Endothelial cell of umbilical vein (primary cell): ENCODE data around the gene DNAAF5. TPM values are rescaled to one million over a fixed set of nuclear protein-coding genes. Genes with fewer than 3 reads are reported as not detected.
A peak's percentile ranks its signal among the peaks of the same experiment; 100 is the strongest.

Source experiments
- BruUV-seq: library from RNA; stranded (reverse); fragments of 400-500 nt; replicated peaks from 2 replicates; lab custom pipeline; 2021; lab: Mats Ljungman, UMichigan
- CTCF ChIA-PET: fragments of 300-600, 350-600 bp; sonication (Branson Sonifier 250); formaldehyde crosslinking; loops from one replicate; lab custom pipeline; 2021; ENCODE audit warnings: antibody characterized with exemption, inconsistent platforms; lab: Charles Lee
- POLR2A ChIA-PET: fragments of 300-600, 350-600 bp; sonication (Branson Sonifier 250); formaldehyde crosslinking; loops from one replicate; lab custom pipeline; 2021; ENCODE audit warnings: antibody characterized with exemption, inconsistent platforms; lab: Charles Lee
- DNase-seq: peaks from one replicate; pipeline ENCODE4 v3.0.0-alpha.2; 2011; ENCODE audit warnings: low read depth, low spot score
- FAIRE-seq: peaks from 2 replicates; lab custom pipeline; 2011; peaks lifted over from hg19 to GRCh38; lab: Jason Lieb, UNC
- H2AFZ ChIP-seq: 2 replicates; pipeline ENCODE4 v1.6.0; 2012; ENCODE audit warnings: low read depth, low read length, control low read depth, inconsistent platforms
- H3K27ac ChIP-seq: 2 replicates; pipeline ENCODE4 v1.5.1; 2011; ENCODE audit warnings: low read depth, mild to moderate bottlenecking, control low read depth, low read length, moderate library complexity; ENCODE audit not compliant: insufficient read depth
- H3K27me3 ChIP-seq, 2 experiments: 2 replicates each; pipeline versions ENCODE4 v1.6.0 to v1.6.1; 2011; ENCODE audit warnings: low read length in 2 of 2, mixed read lengths in 1 of 2; ENCODE audit not compliant: control insufficient read depth in 2 of 2, insufficient read depth in 2 of 2
- H3K36me3 ChIP-seq, 2 experiments: 2 replicates in 1 of 2; 3 replicates in 1 of 2; pipeline ENCODE4 v1.5.1; 2011; ENCODE audit warnings: low read length in 2 of 2, mild to moderate bottlenecking in 1 of 2, moderate library complexity in 1 of 2; ENCODE audit not compliant: control insufficient read depth in 2 of 2, insufficient read depth in 2 of 2; ENCODE audit errors: extremely low read depth in 1 of 2
- H3K4me1 ChIP-seq: 3 replicates; pipeline ENCODE4 v1.5.1; 2011; ENCODE audit warnings: mild to moderate bottlenecking, low read length; ENCODE audit not compliant: control insufficient read depth, insufficient read depth; ENCODE audit errors: extremely low read depth
- H3K4me2 ChIP-seq: 2 replicates; pipeline ENCODE4 v1.6.1; 2011; ENCODE audit warnings: low read length, control low read depth, mixed read lengths; ENCODE audit not compliant: insufficient read depth
- H3K4me3 ChIP-seq, 3 experiments: fragments of 200-600 bp in 1 of 3; sonication (generic), shearing (Covaris generic) in 1 of 3; replicated peaks in 1 of 3; 2 replicates each; pipeline ENCODE4 v1.5.1; 2011 to 2016; ENCODE audit warnings: control low read depth in 3 of 3, low read length in 3 of 3, mild to moderate bottlenecking in 2 of 3, inconsistent platforms in 1 of 3, low read depth in 1 of 3, moderate library complexity in 1 of 3; ENCODE audit not compliant: insufficient read depth in 1 of 3
- H3K79me2 ChIP-seq: 2 replicates; pipeline ENCODE4 v1.6.0; 2012; ENCODE audit warnings: low read length, inconsistent platforms; ENCODE audit not compliant: control insufficient read depth, insufficient read depth
- H3K9ac ChIP-seq: replicated peaks from 2 replicates; pipeline ENCODE3; 2011; ENCODE audit warnings: low read length, control low read depth; ENCODE audit not compliant: insufficient read depth; ENCODE audit errors: extremely low read depth
- H3K9me1 ChIP-seq: replicated peaks from 3 replicates; pipeline ENCODE4 v1.6.0; 2011; ENCODE audit warnings: mild to moderate bottlenecking, low read length; ENCODE audit not compliant: control insufficient read depth, insufficient read depth; ENCODE audit errors: extremely low read depth
- H3K9me3 ChIP-seq: replicated peaks from 2 replicates; pipeline ENCODE4 v1.5.1; 2012; ENCODE audit warnings: low read length, inconsistent platforms; ENCODE audit not compliant: control insufficient read depth, insufficient read depth
- H4K20me1 ChIP-seq: replicated peaks from 2 replicates; pipeline ENCODE3; 2011; ENCODE audit warnings: mild to moderate bottlenecking, low read length; ENCODE audit not compliant: control insufficient read depth, insufficient read depth; ENCODE audit errors: extremely low read depth
- CTCF ChIP-seq, 2 donors: IDR thresholded peaks; 1 replicate in 1 of 2; 2 replicates in 1 of 2; pipeline ENCODE4 v1.5.1; 2011; ENCODE audit warnings: low read length in 2 of 2, mild to moderate bottlenecking in 2 of 2, moderate library complexity in 2 of 2, control low read depth in 1 of 2, inconsistent platforms in 1 of 2, low read depth in 1 of 2; ENCODE audit not compliant: insufficient read depth in 1 of 2; ENCODE audit errors: extremely low read depth in 1 of 2
- EZH2 ChIP-seq: IDR thresholded peaks from 2 replicates; pipeline ENCODE4 v1.6.1; 2012; ENCODE audit warnings: borderline replicate concordance, low read depth, mild to moderate bottlenecking, moderate library complexity, low read length, inconsistent platforms; ENCODE audit not compliant: severe bottlenecking
- FOS ChIP-seq: IDR thresholded peaks from 2 replicates; pipeline ENCODE4 v1.6.1; 2011; ENCODE audit warnings: mild to moderate bottlenecking, low read length, moderate library complexity, borderline replicate concordance; ENCODE audit not compliant: insufficient read depth
- GATA2 ChIP-seq: IDR thresholded peaks from 2 replicates; pipeline ENCODE4 v1.7.0; 2011; ENCODE audit warnings: low read depth, mild to moderate bottlenecking, moderate library complexity, mixed read lengths, low read length; ENCODE audit not compliant: insufficient read length, insufficient read depth
- JUN ChIP-seq: IDR thresholded peaks from 2 replicates; pipeline ENCODE4 v1.6.1; 2011; ENCODE audit warnings: borderline replicate concordance, low read depth; ENCODE audit not compliant: insufficient read length, insufficient read depth
- MYC ChIP-seq: IDR thresholded peaks from one replicate; pipeline ENCODE4 v1.6.1; 2011; ENCODE audit warnings: mild to moderate bottlenecking, low read depth, low read length
- POLR2A ChIP-seq: IDR thresholded peaks from 2 replicates; pipeline ENCODE4 v1.6.1; 2012; ENCODE audit warnings: low read depth, mild to moderate bottlenecking, control low read depth, low read length
- POLR2AphosphoS5 ChIP-seq: IDR thresholded peaks from 2 replicates; pipeline ENCODE4 v1.6.1; 2012; ENCODE audit warnings: low read depth, mild to moderate bottlenecking, control low read depth, low read length, moderate library complexity; ENCODE audit not compliant: insufficient read depth
- dilution Hi-C: fragments of 300-500 bp; cut with MboI; formaldehyde crosslinking; loops from one replicate; pipeline ENCODE4 v1.15.0; 2019; ENCODE audit warnings: low sequenced_read_pairs; ENCODE audit not compliant: extremely low pct_ligation_motif_present
- intact Hi-C: fragments of 100-400 bp; cut with micrococcal nuclease; formaldehyde crosslinking; loops from one replicate; pipeline ENCODE4 v1.10.0; 2022
- polyA plus RNA-seq, 4 experiments: library from polyadenylated mRNA; depleted of rRNA in 3 of 4; stranded (reverse) in 3 of 4; unstranded in 1 of 4; fragments of >200 nt; gene quantifications; 2 replicates each; pipeline versions ENCODE4 v1.2.1 to v1.2.3, GENCODE V29; 2011 to 2012; ENCODE audit warnings: missing spikeins in 1 of 4
- total RNA-seq: library from RNA; stranded (reverse); gene quantifications from 2 replicates; pipeline ENCODE4 v1.2.3, GENCODE V29; 2021
- TF ChIP-seq, protein P1 (sequence below): IDR thresholded peaks from 2 replicates; pipeline ENCODE4 v1.6.1; 2011; ENCODE audit not compliant: insufficient read depth, insufficient read length

The DNAAF5 gene
- total and polyA plus RNA-seq, 2 donors (not counting 3 experiments of a cell fraction or from before 2014, with no cell fraction given) = 49.3 to 65.5 TPM

DNA sequence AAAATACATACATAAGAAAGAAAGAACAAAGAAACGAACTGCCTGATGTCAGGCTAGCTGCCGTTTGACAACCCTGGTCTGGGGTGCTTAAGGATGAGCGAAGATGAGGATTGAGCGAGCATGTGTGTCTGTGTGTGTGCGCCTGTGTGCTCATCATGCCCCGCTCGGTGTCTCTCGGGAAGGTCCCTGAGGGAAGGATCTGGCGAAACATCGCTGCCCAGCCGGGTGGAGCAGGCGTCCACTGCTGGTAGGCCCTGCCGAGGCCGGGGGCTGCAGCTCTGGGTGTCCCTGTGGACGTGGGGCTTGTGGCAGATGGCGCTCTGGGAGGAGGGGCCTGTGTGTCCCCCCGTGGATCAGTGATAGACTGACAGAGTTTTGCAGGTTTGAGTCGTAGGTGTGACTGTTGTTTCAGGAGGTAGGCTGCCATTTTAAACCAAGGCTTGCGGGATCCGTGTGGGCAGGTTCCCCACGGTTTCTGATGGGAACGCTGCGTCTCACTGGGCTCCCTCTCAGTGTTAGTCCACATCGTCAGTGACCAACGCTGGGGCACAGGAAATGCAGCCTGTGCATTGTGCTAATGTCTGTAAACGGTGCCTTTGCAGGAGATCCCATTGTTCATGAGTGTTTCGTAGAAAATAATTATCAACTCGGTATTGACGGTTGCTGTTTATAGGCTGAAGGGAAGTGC, 99.9 kb downstream of the DNAAF5 start:
- ChIA-PET POLR2A (no interaction called here), CTCF (interaction anchor here (2.9 kb wide), 1 partner anchor 10 kb away, joined by 10 read pairs; no protein-coding TSS in a partner anchor)
- Histone ChIP-seq H3K4me2 (no peak overlapping the region), H3K9ac (no peak overlapping the region), H3K27ac (no peak overlapping the region), H3K4me3 (no peak overlapping the region), H3K9me3 (no peaks in the 10 kb centered on the region), H4K20me1 (no peaks in the 10 kb centered on the region), H2AFZ (no peak overlapping the region), H3K9me1 (no peaks in the 10 kb centered on the region), H3K79me2 (peaks cover 73% of the 10 kb centered on the region), H3K36me3 (peaks cover 0 to 2% of the 10 kb centered on the region in 2 experiments), H3K4me1 (peaks cover 6% of the 10 kb centered on the region), H3K27me3 (no peaks in the 10 kb centered on the region)
- no peak for DNase-seq
- TF ChIP-seq POLR2AphosphoS5 = no peak
- TF ChIP-seq MYC = no peak
- no peak for TF ChIP-seq POLR2A
- TF ChIP-seq EZH2 = no peak
- TF ChIP-seq, protein P1, sequence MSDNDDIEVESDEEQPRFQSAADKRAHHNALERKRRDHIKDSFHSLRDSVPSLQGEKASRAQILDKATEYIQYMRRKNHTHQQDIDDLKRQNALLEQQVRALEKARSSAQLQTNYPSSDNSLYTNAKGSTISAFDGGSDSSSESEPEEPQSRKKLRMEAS = no peak
- intact Hi-C loops (no loop called here), dilution Hi-C loops (no loop called here)
- peak; percentile 67 for FAIRE-seq
- BruUV-seq = no TSS peak

DNA sequence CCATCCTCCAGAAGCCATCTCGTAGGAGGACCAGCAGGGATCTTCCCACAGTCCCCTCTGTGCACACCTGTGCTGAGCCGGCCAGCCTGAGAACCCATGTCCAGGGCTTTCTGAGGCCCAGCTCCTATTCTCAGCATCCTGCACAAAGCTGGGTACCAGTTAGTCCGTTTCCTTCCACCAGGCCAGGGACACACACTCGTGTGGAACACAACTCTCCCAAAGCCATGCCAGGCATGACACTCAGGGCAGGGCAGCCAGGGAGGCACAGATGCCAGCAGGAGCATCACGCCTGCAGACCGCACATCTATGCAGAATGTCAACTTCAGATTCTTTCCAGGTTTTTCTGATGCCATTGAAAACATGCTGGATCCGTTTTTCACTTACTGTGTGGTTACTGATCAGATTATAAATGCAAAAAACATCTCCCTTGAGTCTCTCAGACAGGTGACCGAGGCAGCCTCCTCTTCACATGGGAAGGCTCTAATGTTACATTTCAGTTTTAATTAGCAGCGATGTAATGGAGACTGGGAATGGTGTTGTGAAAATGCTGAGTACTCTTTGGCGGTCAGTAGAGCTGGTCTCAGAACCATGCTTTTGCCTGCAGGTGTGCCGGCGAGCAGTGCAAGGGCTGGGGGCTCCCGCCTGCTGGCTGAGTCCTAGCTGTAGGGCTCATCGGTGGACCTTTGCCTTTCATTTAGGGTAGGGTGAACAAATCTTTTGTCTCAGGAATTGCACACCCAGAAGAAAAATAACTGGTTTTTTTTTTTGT, 102.5 kb downstream of the DNAAF5 start:
- H3K79me2 ChIP-seq = peaks cover 60% of the 10 kb centered on the region
- no peak overlapping the region for H3K27ac ChIP-seq
- H3K27me3 ChIP-seq = no peaks in the 10 kb centered on the region
- DNase-seq = no peak
- no peak for FAIRE-seq
- dilution Hi-C loops (no loop called here), intact Hi-C loops (no loop called here)
- no peak overlapping the region for H3K4me2 ChIP-seq
- no peaks in the 10 kb centered on the region for H3K36me3 ChIP-seq
- peaks cover 22% of the 10 kb centered on the region for H3K4me1 ChIP-seq
- H2AFZ ChIP-seq = no peak overlapping the region
- ChIA-PET CTCF (no interaction called here), POLR2A (interaction anchor here (0.7 kb wide), 1 partner anchor 98 kb away, joined by 3 read pairs; no protein-coding TSS in a partner anchor)
- H4K20me1 ChIP-seq = no peaks in the 10 kb centered on the region
- H3K9me3 ChIP-seq = no peaks in the 10 kb centered on the region
- H3K9ac ChIP-seq = no peak overlapping the region
- H3K4me3 ChIP-seq = no peak overlapping the region
- no peaks in the 10 kb centered on the region for H3K9me1 ChIP-seq
- TF ChIP-seq POLR2A (no peak), JUN (no peak), MYC (no peak), POLR2AphosphoS5 (no peak), GATA2 (no peak), CTCF (IDR thresholded peaks at IDR 0.05; ENCODE audit: extremely low read depth in 1 of 2, insufficient read depth in 1 of 2, low read depth in 1 of 2, low read length in 2 of 2) (no peak), EZH2 (no peak), FOS (no peak)
- TF ChIP-seq, protein P1 = no peak
- BruUV-seq = no TSS peak
